Sigmoid colon (tissue), 4 donors: ENCODE measurements around the gene CTNND2.

Experiments
- CTCF ChIP-seq, 4 experiments: fragments of 450-650 bp in 3 of 4; fragments of 200-600 bp in 1 of 4; IDR thresholded peaks; one replicate each; pipeline ENCODE4 v1.5.1; 2016 to 2019; ENCODE audit warnings: antibody characterized with exemption in 4 of 4, mild to moderate bottlenecking in 3 of 4, moderate library complexity in 2 of 4
- POLR2A ChIP-seq, 2 donors: fragments of 450-650 bp; IDR thresholded peaks; one replicate each; pipeline ENCODE4 v1.6.1; 2016; ENCODE audit warnings: antibody characterized with exemption in 2 of 2, mild to moderate bottlenecking in 2 of 2, moderate library complexity in 2 of 2
- POLR2AphosphoS5 ChIP-seq, 4 donors: sonication (generic); formaldehyde crosslinking; IDR thresholded peaks; one replicate each; pipeline ENCODE4 v1.6.1; 2017; ENCODE audit warnings: antibody characterized with exemption in 4 of 4

- TF ChIP-seq CTCF (IDR thresholded peaks at IDR 0.05) (no peak), POLR2A (IDR thresholded peaks at IDR 0.05) (no peak), POLR2AphosphoS5 (IDR thresholded peaks at IDR 0.05) (no peak)
Measured at GRCh38 chr5:11400316-11400715, 503.9 kb downstream of the CTNND2 start.
